ENCODE results near the gene LILRB5. TPM values are rescaled to one million over a fixed set of nuclear protein-coding genes. Genes with fewer than 3 reads are reported as not detected.

Gene LILRB5
- polyA plus RNA-seq, 2 of the 4 experiments (the other 2 are of a cell fraction), result not detected

Small RNA genes within 50 kb of the gene (small RNA-seq; reads per million reads assigned to genes)
- gene AC245884.12, result 0 reads per million in 6 experiments
- 0 reads per million in 6 experiments for gene MIR4752
- 0 reads per million in 6 experiments for gene RNU6-1307P

Other genes starting within 250 kb of the LILRB5 start
- gene VSTM1, start 193.4 kb downstream of the LILRB5 start, polyA plus RNA-seq (2011; rRNA removed), result 0.25 and 0.28 TPM in 2 replicates
- gene VSTM1, start 193.4 kb downstream of the LILRB5 start, polyA plus RNA-seq (2017; fragmentation: RNase III; extraction: RNeasy Plus Mini Kit Qiagen cat#74134 plus additional on column Dnase treatment), result 0.50 to 0.94 TPM (median 0.53 TPM) in 3 replicates
- not detected in 2 replicates for gene TARM1, start 175.9 kb downstream of the LILRB5 start, polyA plus RNA-seq (2011; rRNA removed)
- not detected in 3 replicates for gene TARM1, start 175.9 kb downstream of the LILRB5 start, polyA plus RNA-seq (2017; fragmentation: RNase III; extraction: RNeasy Plus Mini Kit Qiagen cat#74134 plus additional on column Dnase treatment)
- 0.26 and 0.33 TPM in 2 replicates for gene OSCAR, start 156.5 kb downstream of the LILRB5 start, polyA plus RNA-seq (2011; rRNA removed)
- gene OSCAR, start 156.5 kb downstream of the LILRB5 start, polyA plus RNA-seq (2017; fragmentation: RNase III; extraction: RNeasy Plus Mini Kit Qiagen cat#74134 plus additional on column Dnase treatment), result 0.28 to 0.63 TPM (median 0.31 TPM) in 3 replicates
- 36.5 and 43.5 TPM in 2 replicates for gene NDUFA3, start 154.4 kb downstream of the LILRB5 start, polyA plus RNA-seq (2011; rRNA removed)
- gene NDUFA3, start 154.4 kb downstream of the LILRB5 start, polyA plus RNA-seq (2017; fragmentation: RNase III; extraction: RNeasy Plus Mini Kit Qiagen cat#74134 plus additional on column Dnase treatment), result 188 to 198 TPM (median 190 TPM) in 3 replicates
- gene TFPT, start 141.6 kb downstream of the LILRB5 start, polyA plus RNA-seq (2011; rRNA removed), result 10.8 and 16.1 TPM in 2 replicates
- gene TFPT, start 141.6 kb downstream of the LILRB5 start, polyA plus RNA-seq (2017; fragmentation: RNase III; extraction: RNeasy Plus Mini Kit Qiagen cat#74134 plus additional on column Dnase treatment), result 26.1 to 29.2 TPM (median 26.6 TPM) in 3 replicates
- 66.9 and 69.8 TPM in 2 replicates for gene PRPF31, start 141.5 kb downstream of the LILRB5 start, polyA plus RNA-seq (2011; rRNA removed)
- gene PRPF31, start 141.5 kb downstream of the LILRB5 start, polyA plus RNA-seq (2017; fragmentation: RNase III; extraction: RNeasy Plus Mini Kit Qiagen cat#74134 plus additional on column Dnase treatment), result 164 to 169 TPM (median 164 TPM) in 3 replicates
- 24.9 and 28.3 TPM in 2 replicates for gene CNOT3, start 119.5 kb downstream of the LILRB5 start, polyA plus RNA-seq (2011; rRNA removed)
- 59.2 to 62.6 TPM (median 62.4 TPM) in 3 replicates for gene CNOT3, start 119.5 kb downstream of the LILRB5 start, polyA plus RNA-seq (2017; fragmentation: RNase III; extraction: RNeasy Plus Mini Kit Qiagen cat#74134 plus additional on column Dnase treatment)
- 6.8 and 13.3 TPM in 2 replicates for gene LENG1, start 97.6 kb downstream of the LILRB5 start, polyA plus RNA-seq (2011; rRNA removed)
- gene LENG1, start 97.6 kb downstream of the LILRB5 start, polyA plus RNA-seq (2017; fragmentation: RNase III; extraction: RNeasy Plus Mini Kit Qiagen cat#74134 plus additional on column Dnase treatment), result 11.1 to 13.9 TPM (median 13.8 TPM) in 3 replicates
- gene TMC4, start 84.1 kb downstream of the LILRB5 start, polyA plus RNA-seq (2011; rRNA removed), result 0.61 and 0.84 TPM in 2 replicates
- 0.85 to 1.5 TPM (median 1.2 TPM) in 3 replicates for gene TMC4, start 84.1 kb downstream of the LILRB5 start, polyA plus RNA-seq (2017; fragmentation: RNase III; extraction: RNeasy Plus Mini Kit Qiagen cat#74134 plus additional on column Dnase treatment)
- 42.1 and 52.4 TPM in 2 replicates for gene MBOAT7, start 67.7 kb downstream of the LILRB5 start, polyA plus RNA-seq (2011; rRNA removed)
- 129 to 142 TPM (median 133 TPM) in 3 replicates for gene MBOAT7, start 67.7 kb downstream of the LILRB5 start, polyA plus RNA-seq (2017; fragmentation: RNase III; extraction: RNeasy Plus Mini Kit Qiagen cat#74134 plus additional on column Dnase treatment)
- 53.4 and 61.1 TPM in 2 replicates for gene TSEN34, start 66.0 kb downstream of the LILRB5 start, polyA plus RNA-seq (2011; rRNA removed)
- gene TSEN34, start 66.0 kb downstream of the LILRB5 start, polyA plus RNA-seq (2017; fragmentation: RNase III; extraction: RNeasy Plus Mini Kit Qiagen cat#74134 plus additional on column Dnase treatment), result 79.0 to 90.9 TPM (median 87.7 TPM) in 3 replicates
- 1,440 and 1,504 TPM in 2 replicates for gene RPS9, start 56.4 kb downstream of the LILRB5 start, polyA plus RNA-seq (2011; rRNA removed)
- gene RPS9, start 56.4 kb downstream of the LILRB5 start, polyA plus RNA-seq (2017; fragmentation: RNase III; extraction: RNeasy Plus Mini Kit Qiagen cat#74134 plus additional on column Dnase treatment), result 1,990 to 2,154 TPM (median 2,057 TPM) in 3 replicates
- not detected in 2 replicates for gene LILRB3, start 34.3 kb downstream of the LILRB5 start, polyA plus RNA-seq (2011; rRNA removed)
- not detected in 3 replicates for gene LILRB3, start 34.3 kb downstream of the LILRB5 start, polyA plus RNA-seq (2017; fragmentation: RNase III; extraction: RNeasy Plus Mini Kit Qiagen cat#74134 plus additional on column Dnase treatment)
- gene LILRA6, start 14.5 kb downstream of the LILRB5 start, polyA plus RNA-seq (2011; rRNA removed), result not detected in 2 replicates
- gene LILRA6, start 14.5 kb downstream of the LILRB5 start, polyA plus RNA-seq (2017; fragmentation: RNase III; extraction: RNeasy Plus Mini Kit Qiagen cat#74134 plus additional on column Dnase treatment), result not detected in 3 replicates
- gene LILRB2, start 23.8 kb upstream of the LILRB5 start, polyA plus RNA-seq (2011; rRNA removed), result not detected in 2 replicates
- gene LILRB2, start 23.8 kb upstream of the LILRB5 start, polyA plus RNA-seq (2017; fragmentation: RNase III; extraction: RNeasy Plus Mini Kit Qiagen cat#74134 plus additional on column Dnase treatment), result not detected in 3 replicates
- not detected in 2 replicates for gene LILRA5, start 55.9 kb upstream of the LILRB5 start, polyA plus RNA-seq (2011; rRNA removed)
- gene LILRA5, start 55.9 kb upstream of the LILRB5 start, polyA plus RNA-seq (2017; fragmentation: RNase III; extraction: RNeasy Plus Mini Kit Qiagen cat#74134 plus additional on column Dnase treatment), result not detected in 3 replicates
- not detected in 2 replicates for gene LILRA4, start 81.9 kb upstream of the LILRB5 start, polyA plus RNA-seq (2011; rRNA removed)
- not detected in 3 replicates for gene LILRA4, start 81.9 kb upstream of the LILRB5 start, polyA plus RNA-seq (2017; fragmentation: RNase III; extraction: RNeasy Plus Mini Kit Qiagen cat#74134 plus additional on column Dnase treatment)
- not detected in 2 replicates for gene LAIR1, start 107.7 kb upstream of the LILRB5 start, polyA plus RNA-seq (2011; rRNA removed)
- not detected in 3 replicates for gene LAIR1, start 107.7 kb upstream of the LILRB5 start, polyA plus RNA-seq (2017; fragmentation: RNase III; extraction: RNeasy Plus Mini Kit Qiagen cat#74134 plus additional on column Dnase treatment)
- 0.31 and 0.56 TPM in 2 replicates for gene TTYH1, start 158.2 kb upstream of the LILRB5 start, polyA plus RNA-seq (2011; rRNA removed)
- gene TTYH1, start 158.2 kb upstream of the LILRB5 start, polyA plus RNA-seq (2017; fragmentation: RNase III; extraction: RNeasy Plus Mini Kit Qiagen cat#74134 plus additional on column Dnase treatment), result 0.15 to 0.32 TPM in 2 of 3 replicates, not detected in the other
- gene LENG8, start 191.9 kb upstream of the LILRB5 start, polyA plus RNA-seq (2011; rRNA removed), result 30.6 and 52.8 TPM in 2 replicates
- gene LENG8, start 191.9 kb upstream of the LILRB5 start, polyA plus RNA-seq (2017; fragmentation: RNase III; extraction: RNeasy Plus Mini Kit Qiagen cat#74134 plus additional on column Dnase treatment), result 137 to 148 TPM (median 140 TPM) in 3 replicates
- gene LENG9, start 206.5 kb upstream of the LILRB5 start, polyA plus RNA-seq (2011; rRNA removed), result 1.9 and 2.1 TPM in 2 replicates
- gene LENG9, start 206.5 kb upstream of the LILRB5 start, polyA plus RNA-seq (2017; fragmentation: RNase III; extraction: RNeasy Plus Mini Kit Qiagen cat#74134 plus additional on column Dnase treatment), result 3.8 to 4.9 TPM (median 4.1 TPM) in 3 replicates
- not detected in 2 replicates for gene CDC42EP5, start 216.0 kb upstream of the LILRB5 start, polyA plus RNA-seq (2011; rRNA removed)
- gene CDC42EP5, start 216.0 kb upstream of the LILRB5 start, polyA plus RNA-seq (2017; fragmentation: RNase III; extraction: RNeasy Plus Mini Kit Qiagen cat#74134 plus additional on column Dnase treatment), result not detected in 3 replicates
- gene LAIR2, start 245.6 kb upstream of the LILRB5 start, polyA plus RNA-seq (2011; rRNA removed), result not detected in 2 replicates
- not detected in 3 replicates for gene LAIR2, start 245.6 kb upstream of the LILRB5 start, polyA plus RNA-seq (2017; fragmentation: RNase III; extraction: RNeasy Plus Mini Kit Qiagen cat#74134 plus additional on column Dnase treatment)